DMS79 (cell line): ENCODE measurements around the gene HSF4.

Experiments
- DNase-seq: peaks from one replicate; lab custom pipeline; 2025; lab: John Stamatoyannopoulos, UW

HSF4 gene

GRCh38 chr16:67184995-67185650 is 20.6 kb downstream of the HSF4 start:
- peak; percentile 21 for DNase-seq

GRCh38 chr16:67185651-67186134 is 21.1 kb downstream of the HSF4 start:
- no peak for DNase-seq

- DNase-seq: no peak
Observed at GRCh38 chr16:67186550-67186950, 22.0 kb downstream of the HSF4 start.

GRCh38 chr16:67187175-67187890 is 22.8 kb downstream of the HSF4 start:
- DNase-seq: no peak

DNA sequence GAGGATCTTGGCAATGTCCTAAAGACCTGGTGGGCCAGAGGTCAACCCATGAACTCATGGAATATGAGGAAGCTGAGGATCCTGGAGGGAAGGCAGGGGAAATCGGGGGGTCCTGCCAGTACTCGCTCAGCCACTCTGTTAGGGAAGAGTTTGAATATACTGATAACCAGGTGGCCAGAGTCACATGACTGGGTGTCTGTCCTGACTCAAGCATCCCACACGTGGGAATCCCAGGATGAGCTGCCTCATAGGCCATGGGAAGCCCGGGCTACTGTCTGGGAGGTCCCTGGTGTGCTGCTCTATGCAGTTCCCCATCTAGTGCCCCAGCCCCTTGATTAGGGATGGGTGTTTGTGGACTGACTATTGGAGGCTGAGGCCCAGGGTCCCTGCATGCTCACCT is 23.8 kb downstream of the HSF4 start:
- DNase-seq: no peak

- DNase-seq: no peak
Observed at GRCh38 chr16:67188798-67189197, 24.3 kb downstream of the HSF4 start.

DNA sequence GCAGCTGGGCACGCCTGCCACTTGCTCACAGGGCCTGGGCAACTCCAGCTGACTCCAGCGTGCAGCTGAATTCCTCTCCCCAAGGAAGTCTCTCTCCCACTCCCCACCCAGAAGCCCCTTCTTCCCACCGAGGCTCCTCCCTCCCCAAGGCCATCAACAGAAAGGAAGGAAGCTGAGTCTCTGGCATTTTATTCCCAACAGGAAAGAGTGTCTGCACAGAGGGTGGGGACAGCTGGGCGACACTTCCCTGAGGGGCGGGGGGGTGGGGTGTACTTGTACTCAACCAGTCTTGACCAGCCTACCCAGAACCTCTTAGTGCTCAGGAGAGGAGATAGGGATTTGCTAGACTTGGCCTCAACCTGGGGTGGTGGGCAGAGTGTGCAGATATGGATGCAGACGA is 25.5 kb downstream of the HSF4 start, which contains the start of gene EXOC3L1:
EXOC3L1 (minus strand) TSS at position 96 of the 400 bp plus-strand sequence. CDS start 460 bp downstream, outside the sequence.
- DNase-seq: no peak

GRCh38 chr16:67190448-67191399 is 26.2 kb downstream of the HSF4 start:
- no peak for DNase-seq

- no peak for DNase-seq
Observed at GRCh38 chr16:67191411-67191994, 27.0 kb downstream of the HSF4 start.

- peak; percentile 51 for DNase-seq
Observed at GRCh38 chr16:67191995-67192681, 27.6 kb downstream of the HSF4 start, which contains the start of gene E2F4. TSS of gene E2F4 (plus strand) at chr16:67192155. CDS start at chr16:67192228, 73 bp downstream.

GRCh38 chr16:67192781-67193361 is 28.3 kb downstream of the HSF4 start:
- DNase-seq: no peak

- no peak for DNase-seq
Observed at GRCh38 chr16:67193536-67193935, 29.0 kb downstream of the HSF4 start.

DNA sequence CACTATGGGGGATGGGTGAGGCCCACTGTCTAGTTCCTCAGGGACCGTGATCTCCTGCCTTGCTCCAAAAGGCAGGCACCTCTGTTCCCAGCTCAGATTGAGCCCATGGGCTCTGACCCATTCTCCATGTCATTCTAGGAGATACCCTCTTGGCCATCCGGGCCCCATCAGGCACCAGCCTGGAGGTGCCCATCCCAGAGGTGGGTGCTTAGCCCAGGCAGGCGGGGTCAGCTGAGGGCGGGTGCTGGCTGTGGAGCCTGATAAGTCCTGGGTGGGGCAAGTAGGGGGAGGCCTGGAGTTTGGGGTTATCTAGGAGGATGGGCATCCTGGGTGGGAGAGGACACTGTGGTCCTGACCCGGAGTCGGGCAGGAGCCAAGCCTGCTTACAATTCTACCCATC is 29.7 kb downstream of the HSF4 start:
- DNase-seq: no peak

DNA sequence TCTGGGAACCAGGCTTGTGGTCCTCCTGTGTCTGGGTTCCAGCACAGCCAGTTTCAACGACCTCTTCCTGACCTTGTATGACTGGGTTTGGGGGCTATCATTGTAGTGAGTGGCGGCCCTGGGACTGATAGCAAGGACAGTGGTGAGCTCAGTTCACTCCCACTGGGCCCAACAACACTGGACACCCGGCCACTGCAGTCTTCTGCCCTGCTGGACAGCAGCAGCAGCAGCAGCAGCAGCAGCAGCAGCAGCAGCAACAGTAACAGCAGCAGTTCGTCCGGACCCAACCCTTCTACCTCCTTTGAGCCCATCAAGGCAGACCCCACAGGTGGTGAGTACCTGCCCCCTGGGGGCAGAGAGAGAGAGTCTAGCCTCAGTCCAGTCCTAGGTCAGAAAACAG is 31.1 kb downstream of the HSF4 start:
- no peak for DNase-seq

GRCh38 chr16:67196881-67197280 is 32.3 kb downstream of the HSF4 start:
- DNase-seq: no peak

- no peak for DNase-seq
Observed at GRCh38 chr16:67197704-67198103, 33.2 kb downstream of the HSF4 start.

DNA sequence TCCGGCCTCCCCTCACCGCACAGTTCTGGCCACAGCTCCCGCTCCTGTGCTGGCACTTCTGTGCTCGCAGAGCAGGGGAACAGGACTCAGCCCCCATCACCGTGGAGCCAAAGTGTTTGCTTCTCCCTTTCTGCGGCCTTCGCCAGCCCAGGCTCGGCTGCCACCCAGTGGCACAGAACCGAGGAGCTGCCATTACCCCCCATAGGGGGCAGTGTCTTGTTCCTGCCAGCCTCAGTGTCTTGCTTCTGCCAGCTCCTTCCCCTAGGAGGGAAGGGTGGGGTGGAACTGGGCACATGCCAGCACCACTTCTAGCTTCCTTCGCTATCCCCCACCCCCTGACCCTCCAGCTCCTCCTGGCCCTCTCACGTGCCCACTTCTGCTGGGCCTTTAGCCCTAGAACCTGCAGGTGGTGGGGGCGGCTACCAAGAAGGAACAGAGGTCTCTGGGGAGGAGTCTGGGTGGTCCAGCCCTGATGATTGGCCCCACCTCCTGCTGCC is 33.7 kb downstream of the HSF4 start:
- peak; percentile 82 for DNase-seq

DNA sequence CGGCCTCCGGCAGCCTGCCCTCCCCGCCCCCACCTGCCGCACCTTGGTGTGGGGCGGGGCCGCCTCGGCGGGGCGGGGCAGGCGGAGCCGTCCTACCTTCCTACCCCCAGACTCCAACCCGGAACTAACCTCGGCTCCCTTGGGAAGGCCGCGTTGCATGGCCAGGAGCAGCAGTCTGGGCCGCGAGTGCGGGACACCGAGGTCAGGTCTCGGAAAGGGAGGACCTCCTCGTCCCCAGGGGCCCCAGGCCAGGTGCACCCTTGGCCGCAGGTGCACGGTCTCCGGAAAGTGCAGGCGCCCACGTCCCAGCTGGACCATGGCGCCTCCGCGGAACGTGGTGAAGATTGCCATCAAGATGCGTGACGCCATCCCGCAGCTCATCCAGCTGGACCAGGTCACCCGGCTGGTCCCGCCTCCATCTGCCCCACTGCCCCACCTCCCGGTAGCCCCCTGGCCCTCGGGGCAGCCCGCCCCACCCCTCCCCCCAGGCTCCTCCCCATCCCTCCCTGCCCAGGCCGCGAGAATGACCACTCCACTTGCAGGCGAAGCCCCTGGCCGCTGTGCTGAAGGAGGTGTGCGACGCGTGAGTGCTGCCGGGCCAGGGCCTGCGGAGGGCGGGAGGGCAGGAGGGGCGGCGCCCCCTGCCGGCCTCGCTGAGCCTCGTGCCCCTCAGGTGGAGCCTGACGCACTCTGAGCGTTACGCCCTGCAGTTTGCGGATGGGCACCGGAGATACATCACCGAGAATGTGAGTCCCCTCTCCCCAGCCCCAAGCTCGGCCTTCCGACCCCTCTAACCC is 34.7 kb downstream of the HSF4 start, which contains the start of gene ELMO3:
ELMO3 (plus strand) TSS at position 121 of the 797 bp plus-strand sequence; CDS start at position 317, 196 bp downstream.
- peak; percentile 13 for DNase-seq

GRCh38 chr16:67199808-67200198 is 35.3 kb downstream of the HSF4 start:
- no peak for DNase-seq

GRCh38 chr16:67200491-67200890 is 35.9 kb downstream of the HSF4 start:
- no peak for DNase-seq
